GM19035 (cell line): ENCODE measurements around the gene FRMPD2.
"Not testable (repeated sequence)": the region's sequence is repeated elsewhere in the genome, so short reads cannot be mapped to it uniquely, and the experiment has no call there.

Experiments
- ATAC-seq: cut with Tn5 transposase; IDR thresholded peaks from one replicate; pipeline ENCODE4 v1.9.1; 2021; ENCODE audit not compliant: unreplicated experiment

FRMPD2 gene

GRCh38 chr10:48253970-48254657 is 20.4 kb downstream of the FRMPD2 start:
- no peak for ATAC-seq

GRCh38 chr10:48252354-48252650 is 22.2 kb downstream of the FRMPD2 start:
- no peak for ATAC-seq

- ATAC-seq = no peak
Observed at GRCh38 chr10:48251525-48252353, 22.8 kb downstream of the FRMPD2 start.

GRCh38 chr10:48251152-48251524 is 23.4 kb downstream of the FRMPD2 start:
- ATAC-seq = no peak

GRCh38 chr10:48249763-48250351 is 24.6 kb downstream of the FRMPD2 start:
- no peak for ATAC-seq

- no peak for ATAC-seq
Observed at GRCh38 chr10:48249004-48249762, 25.3 kb downstream of the FRMPD2 start.

GRCh38 chr10:48248462-48248861 is 26.0 kb downstream of the FRMPD2 start:
- no peak for ATAC-seq

GRCh38 chr10:48247680-48248079 is 26.8 kb downstream of the FRMPD2 start:
- ATAC-seq = no peak

- ATAC-seq = no peak
Observed at GRCh38 chr10:48246501-48246900, 28.0 kb downstream of the FRMPD2 start.

- ATAC-seq = no peak
Observed at GRCh38 chr10:48245977-48246376, 28.5 kb downstream of the FRMPD2 start.

GRCh38 chr10:48243921-48244320 is 30.6 kb downstream of the FRMPD2 start:
- not testable (repeated sequence) for ATAC-seq

GRCh38 chr10:48243487-48243886 is 31.0 kb downstream of the FRMPD2 start:
- ATAC-seq = no peak

- no peak for ATAC-seq
Observed at GRCh38 chr10:48242171-48242904, 32.2 kb downstream of the FRMPD2 start.

- ATAC-seq = no peak
Observed at GRCh38 chr10:48241332-48241731, 33.2 kb downstream of the FRMPD2 start.

GRCh38 chr10:48240196-48240595 is 34.3 kb downstream of the FRMPD2 start:
- ATAC-seq = no peak

GRCh38 chr10:48239618-48240017 is 34.9 kb downstream of the FRMPD2 start:
- no peak for ATAC-seq

- ATAC-seq = no peak
Observed at GRCh38 chr10:48238826-48239520, 35.5 kb downstream of the FRMPD2 start.

GRCh38 chr10:48237259-48238250 is 36.9 kb downstream of the FRMPD2 start:
- no peak for ATAC-seq

- ATAC-seq = no peak
Observed at GRCh38 chr10:48236199-48236621, 38.3 kb downstream of the FRMPD2 start.
